Activated naive CD4-positive, alpha-beta T cell treated with anti-CD3 and anti-CD28 coated beads for 36 hours (primary cell): ENCODE results near the gene BCL11B. TPM values are rescaled to one million over a fixed set of nuclear protein-coding genes. Genes with fewer than 3 reads are reported as not detected.

Source experiments
- CTCF ChIA-PET: fragments of 350-600 bp; sonication (Branson Sonifier 250); formaldehyde crosslinking; loops from one replicate; lab custom pipeline; 2021; ENCODE audit warnings: antibody characterized with exemption; lab: Charles Lee
- DNase-seq: peaks from one replicate; pipeline ENCODE4 v3.0.0-alpha.2; 2020
- H3K27ac Mint-ChIP-seq: one replicate; pipeline ENCODE4 v1.8.0; 2021; ENCODE audit warnings: mild to moderate bottlenecking, mixed read lengths
- H3K27me3 Mint-ChIP-seq: one replicate; pipeline ENCODE4 v1.8.0; 2021; ENCODE audit warnings: low read depth, mixed read lengths
- H3K36me3 Mint-ChIP-seq: one replicate; pipeline ENCODE4 v1.8.0; 2021; ENCODE audit warnings: low read depth, mixed read lengths
- H3K4me1 Mint-ChIP-seq: one replicate; pipeline ENCODE4 v1.8.0; 2021; ENCODE audit warnings: low read depth, mixed read lengths
- H3K4me3 Mint-ChIP-seq: one replicate; pipeline ENCODE4 v1.8.0; 2021; ENCODE audit warnings: mild to moderate bottlenecking, moderate library complexity, mixed read lengths
- H3K9me3 Mint-ChIP-seq: one replicate; pipeline ENCODE4 v1.8.0; 2021; ENCODE audit warnings: mixed read lengths
- intact Hi-C: fragments of 100-400 bp; cut with micrococcal nuclease; formaldehyde crosslinking; loops from one replicate; pipeline ENCODE4 v1.15.1; 2023
- total RNA-seq, 2 experiments: library from RNA; stranded (reverse); gene quantifications; one replicate each; pipeline ENCODE4 v1.2.3, GENCODE V29; 2021

The BCL11B gene
- total RNA-seq, 2 experiments from 2014 or later: 71.7 to 71.9 TPM

- DNase-seq: peak; percentile 78
- H3K4me1 Mint-ChIP-seq: peaks cover 78% of the 10 kb centered on the region
- peak overlapping the region; percentile 95 for H3K27ac Mint-ChIP-seq
- H3K36me3 Mint-ChIP-seq: peaks cover 60% of the 10 kb centered on the region
- H3K27me3 Mint-ChIP-seq: no peaks in the 10 kb centered on the region
- CTCF ChIA-PET: interaction anchor here (1.3 to 3.1 kb wide), 2 partner anchors 7 to 26 kb away, joined by 3 to 13 read pairs; no protein-coding TSS in a partner anchor
- peaks cover 4% of the 10 kb centered on the region for H3K9me3 Mint-ChIP-seq
- peak overlapping the region; percentile 58 for H3K4me3 Mint-ChIP-seq
- intact Hi-C loops: loop anchor here (5.0 to 10.0 kb wide), 3 partner anchors 254 to 1726 kb away; partner anchors contain the start of genes CCNK and SETD3
Observed at GRCh38 chr14:99181241-99181640, 90.8 kb downstream of the BCL11B start.

GRCh38 chr14:99179946-99180345, 92.1 kb downstream of the BCL11B start:
- Mint-ChIP-seq H3K36me3 (peaks cover 60% of the 10 kb centered on the region), H3K9me3 (peaks cover 4% of the 10 kb centered on the region), H3K27ac (peak overlapping the region; percentile 95), H3K27me3 (no peaks in the 10 kb centered on the region), H3K4me1 (peaks cover 65% of the 10 kb centered on the region), H3K4me3 (peak overlapping the region; percentile 14)
- intact Hi-C loops: loop anchor here (5.0 to 10.0 kb wide), 3 partner anchors 253 to 1725 kb away; partner anchors contain the start of genes CCNK and SETD3
- no peak for DNase-seq
- CTCF ChIA-PET: interaction anchor here (0.6 to 3.1 kb wide), 3 partner anchors 9 to 799 kb away, joined by 3 to 13 read pairs (median 8); no protein-coding TSS in a partner anchor

- peaks cover 60% of the 10 kb centered on the region for H3K36me3 Mint-ChIP-seq
- intact Hi-C loops: no loop called here
- DNase-seq: no peak
- CTCF ChIA-PET: interaction anchor here (0.6 to 3.1 kb wide), 4 partner anchors 9 to 798 kb away, joined by 3 to 13 read pairs (median 6); no protein-coding TSS in a partner anchor
- H3K9me3 Mint-ChIP-seq: peaks cover 4% of the 10 kb centered on the region
- H3K4me3 Mint-ChIP-seq: peak overlapping the region; percentile 14
- no peaks in the 10 kb centered on the region for H3K27me3 Mint-ChIP-seq
- peak overlapping the region; percentile 95 for H3K27ac Mint-ChIP-seq
- peaks cover 61% of the 10 kb centered on the region for H3K4me1 Mint-ChIP-seq
Observed at GRCh38 chr14:99179506-99179905, 92.5 kb downstream of the BCL11B start.

- peaks cover 4% of the 10 kb centered on the region for H3K9me3 Mint-ChIP-seq
- H3K27me3 Mint-ChIP-seq: no peaks in the 10 kb centered on the region
- peaks cover 63% of the 10 kb centered on the region for H3K36me3 Mint-ChIP-seq
- H3K4me1 Mint-ChIP-seq: peaks cover 53% of the 10 kb centered on the region
- peak overlapping the region; percentile 95 for H3K27ac Mint-ChIP-seq
- intact Hi-C loops: no loop called here
- DNase-seq: no peak
- CTCF ChIA-PET: interaction anchor here (0.7 to 3.1 kb wide), 4 partner anchors 10 to 94 kb away, joined by 3 to 13 read pairs (median 4); partner anchors contain the start of gene BCL11B
- no peak overlapping the region for H3K4me3 Mint-ChIP-seq
Observed at GRCh38 chr14:99177886-99178835, 93.8 kb downstream of the BCL11B start.

- CTCF ChIA-PET: no interaction called here
- intact Hi-C loops: no loop called here
- Mint-ChIP-seq H3K27me3 (no peaks in the 10 kb centered on the region), H3K9me3 (peaks cover 4% of the 10 kb centered on the region), H3K4me3 (no peak overlapping the region), H3K4me1 (peaks cover 43% of the 10 kb centered on the region), H3K27ac (peak overlapping the region; percentile 95), H3K36me3 (peaks cover 65% of the 10 kb centered on the region)
- no peak for DNase-seq
Observed at GRCh38 chr14:99177046-99177655, 94.8 kb downstream of the BCL11B start.

- intact Hi-C loops: no loop called here
- no peaks in the 10 kb centered on the region for H3K27me3 Mint-ChIP-seq
- no peak overlapping the region for H3K27ac Mint-ChIP-seq
- DNase-seq: no peak
- peaks cover 4% of the 10 kb centered on the region for H3K9me3 Mint-ChIP-seq
- H3K36me3 Mint-ChIP-seq: peaks cover 62% of the 10 kb centered on the region
- no peak overlapping the region for H3K4me3 Mint-ChIP-seq
- H3K4me1 Mint-ChIP-seq: peaks cover 36% of the 10 kb centered on the region
- CTCF ChIA-PET: no interaction called here
Observed at GRCh38 chr14:99176156-99176945, 95.6 kb downstream of the BCL11B start.

GRCh38 chr14:99175331-99176155, 96.5 kb downstream of the BCL11B start:
- no peak overlapping the region for H3K27ac Mint-ChIP-seq
- CTCF ChIA-PET: interaction anchor here (0.6 kb wide), 1 partner anchor 96 kb away, joined by 3 read pairs; the partner anchor contains the start of gene BCL11B
- intact Hi-C loops: no loop called here
- H3K36me3 Mint-ChIP-seq: peaks cover 62% of the 10 kb centered on the region
- DNase-seq: no peak
- H3K27me3 Mint-ChIP-seq: no peaks in the 10 kb centered on the region
- H3K9me3 Mint-ChIP-seq: peaks cover 4% of the 10 kb centered on the region
- peaks cover 32% of the 10 kb centered on the region for H3K4me1 Mint-ChIP-seq
- no peak overlapping the region for H3K4me3 Mint-ChIP-seq

- Mint-ChIP-seq H3K27me3 (no peaks in the 10 kb centered on the region), H3K27ac (no peak overlapping the region), H3K36me3 (peaks cover 57% of the 10 kb centered on the region), H3K9me3 (peaks cover 4% of the 10 kb centered on the region), H3K4me1 (peaks cover 26% of the 10 kb centered on the region), H3K4me3 (no peak overlapping the region)
- CTCF ChIA-PET: no interaction called here
- intact Hi-C loops: no loop called here
- no peak for DNase-seq
Observed at GRCh38 chr14:99174770-99175319, 97.2 kb downstream of the BCL11B start.

- Mint-ChIP-seq H3K9me3 (peaks cover 4% of the 10 kb centered on the region), H3K27ac (peak overlapping the region; percentile 46), H3K4me1 (peaks cover 21% of the 10 kb centered on the region), H3K36me3 (peaks cover 53% of the 10 kb centered on the region), H3K27me3 (no peaks in the 10 kb centered on the region), H3K4me3 (no peak overlapping the region)
- CTCF ChIA-PET: no interaction called here
- DNase-seq: no peak
- intact Hi-C loops: no loop called here
Observed at GRCh38 chr14:99174081-99174769, 97.8 kb downstream of the BCL11B start.

GRCh38 chr14:99173506-99173905, 98.5 kb downstream of the BCL11B start:
- no peak for DNase-seq
- no peak overlapping the region for H3K27ac Mint-ChIP-seq
- intact Hi-C loops: no loop called here
- CTCF ChIA-PET: no interaction called here
- H3K4me3 Mint-ChIP-seq: no peak overlapping the region
- H3K36me3 Mint-ChIP-seq: peaks cover 50% of the 10 kb centered on the region
- no peaks in the 10 kb centered on the region for H3K27me3 Mint-ChIP-seq
- H3K4me1 Mint-ChIP-seq: peaks cover 16% of the 10 kb centered on the region
- peaks cover 4% of the 10 kb centered on the region for H3K9me3 Mint-ChIP-seq
